ENCODE data around the gene MERTK. TPM values are rescaled to one million over a fixed set of nuclear protein-coding genes. Genes with fewer than 3 reads are reported as not detected.

Gene MERTK
- total RNA-seq, 1 donor from 2014 or later = 1.5 TPM

- peaks cover 11% of the 10 kb centered on the region for H3K9me3 Mint-ChIP-seq (ENCODE audit: unreplicated experiment)
- peaks cover 18% of the 10 kb centered on the region for H3K4me1 Mint-ChIP-seq (ENCODE audit: unreplicated experiment)
- TF ChIP-seq CTCF (IDR thresholded peaks at IDR 0.05) = no peak
- peaks cover 9% of the 10 kb centered on the region for H3K36me3 Mint-ChIP-seq (ENCODE audit: unreplicated experiment)
- no peak overlapping the region for H3K4me3 Mint-ChIP-seq (ENCODE audit: unreplicated experiment)
- no peak overlapping the region for H3K27ac Mint-ChIP-seq (ENCODE audit: unreplicated experiment)
- H3K27me3 Mint-ChIP-seq (ENCODE audit: unreplicated experiment) = peaks cover 12% of the 10 kb centered on the region
- no peak for DNase-seq (ENCODE audit: extremely low spot score, unreplicated experiment)
Observed at GRCh38 chr2:111973701-111974100, 75.3 kb downstream of the MERTK start.

GRCh38 chr2:111975053-111975552, 76.7 kb downstream of the MERTK start:
- Mint-ChIP-seq H3K4me3 (ENCODE audit: unreplicated experiment) (no peak overlapping the region), H3K36me3 (ENCODE audit: unreplicated experiment) (peaks cover 9% of the 10 kb centered on the region), H3K9me3 (ENCODE audit: unreplicated experiment) (peaks cover 11% of the 10 kb centered on the region), H3K4me1 (ENCODE audit: unreplicated experiment) (peaks cover 18% of the 10 kb centered on the region), H3K27me3 (ENCODE audit: unreplicated experiment) (peaks cover 17% of the 10 kb centered on the region), H3K27ac (ENCODE audit: unreplicated experiment) (peak overlapping the region; percentile 44)
- no peak for TF ChIP-seq CTCF (IDR thresholded peaks at IDR 0.05)
- peak; percentile 57 for DNase-seq (ENCODE audit: extremely low spot score, unreplicated experiment)

- peaks cover 18% of the 10 kb centered on the region for H3K4me1 Mint-ChIP-seq (ENCODE audit: unreplicated experiment)
- no peak overlapping the region for H3K27ac Mint-ChIP-seq (ENCODE audit: unreplicated experiment)
- peaks cover 17% of the 10 kb centered on the region for H3K27me3 Mint-ChIP-seq (ENCODE audit: unreplicated experiment)
- no peak for DNase-seq (ENCODE audit: extremely low spot score, unreplicated experiment)
- no peak for TF ChIP-seq CTCF (IDR thresholded peaks at IDR 0.05)
- peaks cover 11% of the 10 kb centered on the region for H3K9me3 Mint-ChIP-seq (ENCODE audit: unreplicated experiment)
- no peak overlapping the region for H3K4me3 Mint-ChIP-seq (ENCODE audit: unreplicated experiment)
- peaks cover 9% of the 10 kb centered on the region for H3K36me3 Mint-ChIP-seq (ENCODE audit: unreplicated experiment)
Observed at GRCh38 chr2:111975819-111976218, 77.4 kb downstream of the MERTK start.

DNA sequence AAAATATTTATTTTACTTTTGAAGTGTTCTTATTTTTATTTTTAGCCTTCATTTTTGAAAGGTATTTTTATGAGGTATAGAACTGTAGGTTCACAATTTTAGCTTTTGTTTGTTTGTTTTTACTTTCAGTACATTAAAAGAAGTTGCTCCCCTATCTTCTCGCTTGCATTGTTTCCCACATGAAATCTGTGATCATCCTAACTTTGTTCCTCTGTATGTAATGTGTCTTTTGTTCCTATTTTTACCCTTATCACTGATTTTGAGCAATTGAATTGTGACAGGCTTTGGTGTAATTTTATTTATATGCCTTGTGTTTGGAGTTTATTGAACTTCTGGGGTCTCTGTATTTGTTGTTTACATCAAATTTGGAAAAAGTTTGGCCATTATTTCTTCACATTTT, 78.8 kb downstream of the MERTK start:
- Mint-ChIP-seq H3K4me3 (ENCODE audit: unreplicated experiment) (no peak overlapping the region), H3K27ac (ENCODE audit: unreplicated experiment) (no peak overlapping the region), H3K36me3 (ENCODE audit: unreplicated experiment) (peaks cover 9% of the 10 kb centered on the region), H3K27me3 (ENCODE audit: unreplicated experiment) (peaks cover 10% of the 10 kb centered on the region), H3K4me1 (ENCODE audit: unreplicated experiment) (peaks cover 18% of the 10 kb centered on the region), H3K9me3 (ENCODE audit: unreplicated experiment) (peaks cover 11% of the 10 kb centered on the region)
- DNase-seq (ENCODE audit: extremely low spot score, unreplicated experiment) = no peak
- no peak for TF ChIP-seq CTCF (IDR thresholded peaks at IDR 0.05)

DNA sequence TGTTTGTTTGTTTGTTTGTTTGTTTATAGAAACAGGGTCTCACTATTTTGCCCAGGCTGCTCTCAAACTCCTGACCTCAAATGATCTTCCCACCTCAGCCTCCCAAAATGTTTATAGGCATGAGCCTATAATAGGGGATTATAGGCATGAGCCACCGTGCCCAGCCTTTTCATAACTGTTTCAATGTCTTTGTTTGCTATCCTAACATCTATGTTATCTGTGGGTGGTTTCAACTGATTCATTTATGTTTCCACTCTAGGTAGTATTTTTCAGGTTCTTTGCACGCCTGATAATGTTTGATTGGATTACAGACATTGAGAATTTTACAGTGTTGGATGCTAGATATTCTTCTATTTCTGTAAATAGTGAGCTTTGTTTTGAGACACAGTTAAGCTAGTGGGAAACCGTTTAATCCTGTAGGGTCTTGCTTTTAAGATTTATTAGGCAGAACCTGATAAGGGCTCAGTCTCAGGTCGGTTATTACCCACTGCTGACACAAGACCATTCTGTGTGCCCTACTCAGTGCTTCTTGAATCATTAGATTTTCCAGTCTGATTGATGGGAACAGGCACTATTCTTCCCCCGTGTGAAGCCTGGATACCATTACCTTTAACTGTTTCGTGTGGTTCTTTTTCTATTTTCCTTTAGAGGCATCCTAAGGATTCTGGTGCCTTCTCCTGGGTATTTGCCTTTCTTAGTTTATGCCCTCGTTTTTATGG, 80.2 kb downstream of the MERTK start:
- Mint-ChIP-seq H3K27me3 (ENCODE audit: unreplicated experiment) (peaks cover 9% of the 10 kb centered on the region), H3K4me3 (ENCODE audit: unreplicated experiment) (no peak overlapping the region), H3K27ac (ENCODE audit: unreplicated experiment) (no peak overlapping the region), H3K4me1 (ENCODE audit: unreplicated experiment) (peaks cover 12% of the 10 kb centered on the region), H3K36me3 (ENCODE audit: unreplicated experiment) (peaks cover 9% of the 10 kb centered on the region), H3K9me3 (ENCODE audit: unreplicated experiment) (peaks cover 11% of the 10 kb centered on the region)
- no peak for DNase-seq (ENCODE audit: extremely low spot score, unreplicated experiment)
- TF ChIP-seq CTCF (IDR thresholded peaks at IDR 0.05) = no peak

Measured in osteocyte (in vitro differentiated cells).